CD4-positive, alpha-beta T cell (primary cell): Measurements from ENCODE around the gene GPX4. TPM values are rescaled to one million over a fixed set of nuclear protein-coding genes. Genes with fewer than 3 reads are reported as not detected.

Source experiments
- ATAC-seq: fragments of 200-7000 bp; cut with Tn5 transposase; one replicate; pipeline ENCODE4 v1.10.0; 2022; ENCODE audit warnings: mild to moderate bottlenecking; ENCODE audit not compliant: poor library complexity
- CTCF ChIA-PET: fragments of 350-600 bp; sonication (Branson Sonifier 250); formaldehyde crosslinking; loops from one replicate; lab custom pipeline; 2021; ENCODE audit warnings: antibody characterized with exemption, inconsistent platforms; lab: Charles Lee
- POLR2A ChIA-PET: fragments of 350-600 bp; sonication (Branson Sonifier 250); formaldehyde crosslinking; loops from one replicate; lab custom pipeline; 2021; ENCODE audit warnings: antibody characterized with exemption, inconsistent platforms; lab: Charles Lee
- DNase-seq, 14 experiments: peaks; one replicate each; pipeline ENCODE4 v3.0.0-alpha.2; 2013 to 2020; ENCODE audit warnings: mixed read lengths in 2 of 14
- H3K27ac ChIP-seq, 2 donors: one replicate each; pipeline versions ENCODE4 v1.5.1 to v1.7.0; 2013; ENCODE audit warnings: low read length in 2 of 2, low read depth in 1 of 2, mild to moderate bottlenecking in 1 of 2
- H3K27me3 ChIP-seq, 2 experiments: 1 replicate in 1 of 2; 2 replicates in 1 of 2; pipeline versions ENCODE4 v1.6.1 to v1.7.0; 2013; ENCODE audit warnings: low read length in 2 of 2, control low read depth in 1 of 2, mild to moderate bottlenecking in 1 of 2, moderate library complexity in 1 of 2; ENCODE audit not compliant: insufficient read depth in 2 of 2, control insufficient read depth in 1 of 2
- H3K36me3 ChIP-seq: one replicate; pipeline ENCODE4 v1.6.1; 2013; ENCODE audit warnings: low read length, control low read depth; ENCODE audit not compliant: insufficient read depth
- H3K4me1 ChIP-seq: one replicate; pipeline ENCODE4 v1.6.1; 2013; ENCODE audit warnings: low read length, control low read depth; ENCODE audit not compliant: insufficient read depth
- H3K4me3 ChIP-seq: one replicate; pipeline ENCODE4 v1.5.1; 2013; ENCODE audit warnings: mild to moderate bottlenecking, low read length, moderate library complexity
- H3K9me3 ChIP-seq, 2 experiments: 1 replicate in 1 of 2; 2 replicates in 1 of 2; pipeline versions ENCODE4 v1.6.1 to v1.7.0; 2013; ENCODE audit warnings: low read length in 2 of 2, mild to moderate bottlenecking in 2 of 2, control low read depth in 1 of 2, moderate library complexity in 1 of 2; ENCODE audit not compliant: control insufficient read depth in 1 of 2, insufficient read depth in 1 of 2
- H3K27ac Mint-ChIP-seq: one replicate; pipeline ENCODE4 v1.8.0; 2020; ENCODE audit warnings: mixed read lengths
- H3K27me3 Mint-ChIP-seq: one replicate; pipeline ENCODE4 v1.8.0; 2021; ENCODE audit warnings: mixed read lengths
- H3K36me3 Mint-ChIP-seq: one replicate; pipeline ENCODE4 v1.8.0; 2021; ENCODE audit warnings: low read depth, mixed read lengths
- H3K4me1 Mint-ChIP-seq: one replicate; pipeline ENCODE4 v1.8.0; 2021; ENCODE audit warnings: low read depth, mixed read lengths
- H3K4me3 Mint-ChIP-seq: one replicate; pipeline ENCODE4 v1.8.0; 2020; ENCODE audit warnings: mild to moderate bottlenecking, mixed read lengths
- H3K9me3 Mint-ChIP-seq: one replicate; pipeline ENCODE4 v1.8.0; 2020; ENCODE audit warnings: mixed read lengths
- intact Hi-C, 2 experiments: fragments of 100-400 bp; cut with DNase I in 1 of 2; cut with micrococcal nuclease in 1 of 2; formaldehyde crosslinking; loops; one replicate each; pipeline versions ENCODE4 v1.15.1 to v1.9.0; 2023 to 2025; cut with DNase I, micrococcal nuclease
- total RNA-seq, 174 experiments: library from RNA in 2 of 174; stranded (reverse) in 2 of 174; gene quantifications; one replicate each; pipeline ENCODE4 v1.2.3 and lab custom pipeline; 2021 to 2026
- TF ChIP-seq, protein P1 (sequence below): fragments of 200-600 bp; IDR thresholded peaks from one replicate; pipeline ENCODE4 v1.8.0; 2022; ENCODE audit warnings: antibody characterized with exemption, mild to moderate bottlenecking

The GPX4 gene
- total RNA-seq, 2 experiments from 2014 or later: 174 to 175 TPM

DNA sequence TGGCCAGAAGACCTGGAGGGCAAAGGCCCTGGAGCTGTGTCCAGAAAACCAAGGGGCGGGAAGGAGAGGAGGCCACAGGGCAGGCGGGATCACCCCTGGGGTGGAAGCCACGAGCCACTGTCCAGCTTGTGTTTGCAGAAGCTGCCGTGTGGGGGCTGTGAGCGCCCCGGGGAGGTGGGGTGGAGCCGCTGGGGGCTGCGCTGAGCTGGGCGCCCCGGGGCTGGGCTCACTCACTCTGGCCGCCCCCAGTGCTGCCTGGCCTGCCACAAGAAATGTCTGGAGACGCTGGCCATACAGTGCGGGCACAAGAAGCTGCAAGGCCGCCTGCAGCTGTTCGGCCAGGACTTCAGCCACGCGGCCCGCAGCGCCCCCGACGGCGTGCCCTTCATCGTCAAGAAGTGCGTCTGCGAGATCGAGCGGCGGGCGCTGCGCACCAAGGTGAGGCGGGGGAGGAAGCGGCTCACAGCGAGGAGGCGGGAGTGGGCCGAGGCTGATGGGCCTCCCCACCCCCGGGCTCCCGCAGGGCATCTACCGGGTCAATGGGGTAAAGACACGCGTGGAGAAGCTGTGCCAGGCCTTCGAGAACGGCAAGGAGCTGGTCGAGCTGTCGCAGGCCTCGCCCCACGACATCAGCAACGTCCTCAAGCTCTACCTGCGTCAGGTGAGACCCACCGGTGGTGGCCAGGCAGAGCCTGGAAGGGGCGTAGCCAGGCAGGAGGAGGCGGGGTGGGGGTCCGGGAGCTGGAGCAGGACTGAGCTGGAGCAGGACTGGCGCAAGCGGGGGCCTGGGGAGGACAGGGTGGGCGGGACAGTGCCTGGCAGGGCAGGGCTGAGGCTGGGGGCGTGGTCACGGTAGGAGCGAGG is 22.3 kb upstream of the GPX4 start:
- Mint-ChIP-seq H3K4me1 (peaks cover 46% of the 10 kb centered on the region), H3K27ac (peak overlapping the region; percentile 98), H3K27me3 (peaks cover 4% of the 10 kb centered on the region), H3K9me3 (no peaks in the 10 kb centered on the region), H3K4me3 (peak overlapping the region; percentile 87), H3K36me3 (peaks cover 84% of the 10 kb centered on the region)
- H3K27ac ChIP-seq: peak overlapping the region in 1 of 2 donors; percentile 56
- H3K36me3 ChIP-seq: peaks cover 79% of the 10 kb centered on the region
- DNase-seq (no peak), ATAC-seq (no peak)
- ChIA-PET CTCF (interaction anchor here (1.1 to 2.2 kb wide), 4 partner anchors 16 to 163 kb away, joined by 3 to 11 read pairs (median 5); partner anchors contain the start of gene CNN2), POLR2A (interaction anchor here (1.0 to 21.0 kb wide), 12 partner anchors 1 to 188 kb away, joined by 3 to 1253 read pairs (median 8); partner anchors contain the start of genes ABCA7, ARHGAP45, CIRBP and CNN2)
- TF ChIP-seq, protein P1, sequence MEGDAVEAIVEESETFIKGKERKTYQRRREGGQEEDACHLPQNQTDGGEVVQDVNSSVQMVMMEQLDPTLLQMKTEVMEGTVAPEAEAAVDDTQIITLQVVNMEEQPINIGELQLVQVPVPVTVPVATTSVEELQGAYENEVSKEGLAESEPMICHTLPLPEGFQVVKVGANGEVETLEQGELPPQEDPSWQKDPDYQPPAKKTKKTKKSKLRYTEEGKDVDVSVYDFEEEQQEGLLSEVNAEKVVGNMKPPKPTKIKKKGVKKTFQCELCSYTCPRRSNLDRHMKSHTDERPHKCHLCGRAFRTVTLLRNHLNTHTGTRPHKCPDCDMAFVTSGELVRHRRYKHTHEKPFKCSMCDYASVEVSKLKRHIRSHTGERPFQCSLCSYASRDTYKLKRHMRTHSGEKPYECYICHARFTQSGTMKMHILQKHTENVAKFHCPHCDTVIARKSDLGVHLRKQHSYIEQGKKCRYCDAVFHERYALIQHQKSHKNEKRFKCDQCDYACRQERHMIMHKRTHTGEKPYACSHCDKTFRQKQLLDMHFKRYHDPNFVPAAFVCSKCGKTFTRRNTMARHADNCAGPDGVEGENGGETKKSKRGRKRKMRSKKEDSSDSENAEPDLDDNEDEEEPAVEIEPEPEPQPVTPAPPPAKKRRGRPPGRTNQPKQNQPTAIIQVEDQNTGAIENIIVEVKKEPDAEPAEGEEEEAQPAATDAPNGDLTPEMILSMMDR: no peak
- intact Hi-C loops: no loop called here
- peak overlapping the region; percentile 3 for H3K4me3 ChIP-seq
- H3K27me3 ChIP-seq: no peaks in the 10 kb centered on the region
- peaks cover 89% of the 10 kb centered on the region for H3K4me1 ChIP-seq
- no peaks in the 10 kb centered on the region for H3K9me3 ChIP-seq

DNA sequence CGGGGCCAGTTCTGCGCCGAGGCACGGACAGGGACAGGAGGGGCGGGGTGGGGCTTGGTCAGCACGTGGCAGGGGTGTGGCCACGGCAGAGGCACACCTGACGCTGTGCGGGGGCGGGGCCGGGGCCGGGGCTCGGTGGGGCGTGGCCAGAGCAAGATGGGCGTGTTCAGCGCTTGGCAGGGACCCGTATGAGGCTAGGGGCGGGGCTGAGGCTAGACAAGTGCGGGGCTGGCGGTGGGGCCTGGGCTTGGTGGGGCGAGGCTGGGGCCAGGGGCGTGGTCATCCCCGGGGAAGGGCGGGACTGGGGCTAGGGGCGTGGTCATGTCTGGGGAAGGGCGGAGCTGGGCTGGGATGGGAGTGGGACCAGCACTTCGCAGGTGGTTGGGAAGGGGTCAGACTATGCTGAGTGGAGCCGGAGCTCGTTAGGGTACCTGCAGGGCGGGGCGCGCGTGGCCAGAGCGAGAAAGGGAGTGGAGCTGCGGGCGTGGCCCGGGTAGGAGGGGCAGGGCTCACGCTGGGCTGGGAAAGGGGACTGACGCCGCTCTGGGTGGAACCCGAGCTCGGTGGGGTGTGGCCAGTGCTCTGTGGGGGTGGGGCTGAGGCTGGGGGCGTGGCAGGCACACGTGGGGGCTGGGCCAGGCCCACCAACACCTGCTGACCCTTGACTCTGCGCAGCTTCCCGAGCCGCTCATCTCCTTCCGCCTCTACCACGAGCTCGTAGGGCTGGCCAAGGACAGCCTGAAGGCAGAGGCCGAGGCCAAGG is 21.4 kb upstream of the GPX4 start:
- Histone ChIP-seq H3K4me1 (peaks cover 92% of the 10 kb centered on the region), H3K4me3 (no peak overlapping the region), H3K36me3 (peaks cover 88% of the 10 kb centered on the region), H3K27ac (peak overlapping the region; percentile 34 to 64), H3K27me3 (no peaks in the 10 kb centered on the region), H3K9me3 (no peaks in the 10 kb centered on the region)
- DNase-seq (peak; percentile 76 to 95 (median 86)), ATAC-seq (peak; percentile 76)
- intact Hi-C loops: no loop called here
- TF ChIP-seq, protein P1: no peak
- H3K27me3 Mint-ChIP-seq: no peaks in the 10 kb centered on the region
- H3K27ac Mint-ChIP-seq: peak overlapping the region; percentile 98
- H3K9me3 Mint-ChIP-seq: no peaks in the 10 kb centered on the region
- H3K4me3 Mint-ChIP-seq: peak overlapping the region; percentile 87
- POLR2A ChIA-PET: interaction anchor here (0.6 to 21.0 kb wide), 11 partner anchors 0 to 187 kb away, joined by 3 to 1253 read pairs (median 6); partner anchors contain the start of genes ABCA7, ARHGAP45, CIRBP and CNN2
- CTCF ChIA-PET: interaction anchor here (0.8 to 2.2 kb wide), 5 partner anchors 17 to 162 kb away, joined by 3 to 11 read pairs (median 4); partner anchors contain the start of genes CNN2 and RNU6-2
- peaks cover 39% of the 10 kb centered on the region for H3K4me1 Mint-ChIP-seq
- peaks cover 77% of the 10 kb centered on the region for H3K36me3 Mint-ChIP-seq
